HG03066 (cell line): ENCODE measurements around the gene NTF4.
A peak's percentile ranks its signal among the peaks of the same experiment; 100 is the strongest.
"Not testable (repeated sequence)": the region's sequence is repeated elsewhere in the genome, so short reads cannot be mapped to it uniquely, and the experiment has no call there.

Experiments used
- ATAC-seq: cut with Tn5 transposase; IDR thresholded peaks from one replicate; pipeline ENCODE4 v1.9.1; 2021; ENCODE audit warnings: low read depth; ENCODE audit not compliant: unreplicated experiment

Gene NTF4

GRCh38 chr19:49092686-49093085, 28.1 kb upstream of the NTF4 start:
- no peak for ATAC-seq

DNA sequence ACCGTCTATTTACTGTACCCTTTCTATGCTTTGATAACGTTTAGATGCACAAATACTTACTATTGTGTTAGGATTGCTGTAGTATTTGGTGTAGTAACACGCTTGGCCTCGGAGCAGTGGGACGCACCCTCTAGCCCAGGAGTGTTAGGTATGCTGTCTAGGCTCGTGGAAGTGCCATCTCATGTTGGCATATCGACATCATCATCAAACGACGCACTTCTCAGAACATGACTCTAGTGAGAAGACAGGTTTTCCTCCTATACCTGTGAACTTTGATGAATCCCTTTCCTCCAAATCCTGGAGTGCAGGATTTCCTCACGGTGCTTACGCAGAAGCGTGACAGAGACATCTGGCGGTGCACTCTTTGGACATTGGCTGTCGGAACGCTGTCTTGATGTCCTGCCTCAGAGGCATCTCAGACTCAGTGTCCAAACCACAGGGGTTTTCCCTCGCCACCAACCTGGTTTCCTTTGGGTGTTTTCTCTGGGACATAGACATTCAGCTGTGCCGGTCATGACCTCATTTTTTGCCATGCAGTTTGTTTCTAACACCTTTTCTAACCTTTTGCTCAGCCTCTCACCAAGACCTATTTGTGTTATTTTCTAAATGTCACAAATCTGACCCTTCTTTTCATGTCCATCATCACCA, 26.9 kb upstream of the NTF4 start:
- ATAC-seq = no peak

GRCh38 chr19:49086296-49086695, 21.7 kb upstream of the NTF4 start:
- ATAC-seq = no peak

DNA sequence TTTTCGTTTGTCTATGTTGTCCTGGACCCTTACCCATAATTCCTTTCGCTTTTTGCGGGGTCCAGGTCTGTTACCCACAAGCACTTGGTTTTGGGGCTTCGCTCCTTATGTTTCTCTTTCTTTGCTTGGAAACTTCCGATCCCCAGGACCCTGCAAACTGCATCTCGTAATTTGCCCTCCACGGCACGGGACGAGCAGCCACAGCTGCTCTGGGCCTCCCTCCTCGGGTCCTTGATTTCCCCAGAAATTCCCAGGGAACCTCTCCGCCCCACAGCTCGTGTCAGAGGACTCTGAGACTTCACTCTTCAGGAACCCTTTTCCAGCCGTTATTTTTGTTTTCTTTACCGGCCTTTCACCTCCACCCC, 21.2 kb upstream of the NTF4 start:
- ATAC-seq = no peak

DNA sequence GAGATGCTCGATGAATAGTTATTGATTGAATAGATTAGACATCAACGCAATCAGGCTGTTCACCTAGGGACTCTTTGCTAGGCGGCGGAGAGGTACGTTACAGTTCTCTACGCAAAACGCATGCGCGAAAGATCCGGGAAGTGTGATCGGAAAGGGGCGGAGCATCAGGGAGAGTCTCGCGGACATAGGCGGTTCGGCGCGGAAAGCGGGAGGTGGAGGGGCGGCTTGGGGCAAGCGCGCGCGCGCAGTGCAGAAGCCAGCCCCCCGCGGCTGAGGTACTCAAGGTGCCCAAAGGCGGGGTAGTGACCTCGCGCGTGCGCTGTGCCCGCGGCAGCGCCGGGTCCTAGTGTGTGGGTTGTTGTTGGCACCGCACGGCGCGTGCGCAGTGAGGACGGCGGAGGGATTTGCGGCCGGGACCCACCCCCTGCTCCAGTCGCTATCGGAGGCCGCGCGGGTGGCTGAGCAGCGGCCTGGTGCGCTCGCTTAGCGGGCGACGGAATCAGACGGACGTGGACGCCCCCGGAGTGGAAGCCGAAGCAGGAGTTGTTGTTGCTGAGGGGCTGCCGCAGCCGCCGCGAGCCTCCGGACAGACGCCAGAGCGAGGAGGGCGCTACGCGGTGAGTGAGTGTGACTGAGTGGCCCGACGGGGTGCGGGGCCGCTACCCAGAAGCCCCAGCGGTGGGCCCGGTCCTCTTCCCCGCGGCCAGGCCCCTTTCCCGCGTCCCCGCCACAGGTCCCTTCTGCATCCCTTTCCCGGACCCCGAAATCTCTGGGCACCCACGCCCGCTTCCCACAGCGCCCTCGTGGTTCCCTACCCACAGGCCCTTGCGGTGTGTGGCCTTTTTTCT, 20.6 kb upstream of the NTF4 start, which contains the start of gene SNRNP70:
Gene SNRNP70, plus strand, starts transcription at position 432 of the 848 bp plus-strand sequence. CDS start 964 bp downstream, outside the sequence.
- ATAC-seq = peak; percentile 69

DNA sequence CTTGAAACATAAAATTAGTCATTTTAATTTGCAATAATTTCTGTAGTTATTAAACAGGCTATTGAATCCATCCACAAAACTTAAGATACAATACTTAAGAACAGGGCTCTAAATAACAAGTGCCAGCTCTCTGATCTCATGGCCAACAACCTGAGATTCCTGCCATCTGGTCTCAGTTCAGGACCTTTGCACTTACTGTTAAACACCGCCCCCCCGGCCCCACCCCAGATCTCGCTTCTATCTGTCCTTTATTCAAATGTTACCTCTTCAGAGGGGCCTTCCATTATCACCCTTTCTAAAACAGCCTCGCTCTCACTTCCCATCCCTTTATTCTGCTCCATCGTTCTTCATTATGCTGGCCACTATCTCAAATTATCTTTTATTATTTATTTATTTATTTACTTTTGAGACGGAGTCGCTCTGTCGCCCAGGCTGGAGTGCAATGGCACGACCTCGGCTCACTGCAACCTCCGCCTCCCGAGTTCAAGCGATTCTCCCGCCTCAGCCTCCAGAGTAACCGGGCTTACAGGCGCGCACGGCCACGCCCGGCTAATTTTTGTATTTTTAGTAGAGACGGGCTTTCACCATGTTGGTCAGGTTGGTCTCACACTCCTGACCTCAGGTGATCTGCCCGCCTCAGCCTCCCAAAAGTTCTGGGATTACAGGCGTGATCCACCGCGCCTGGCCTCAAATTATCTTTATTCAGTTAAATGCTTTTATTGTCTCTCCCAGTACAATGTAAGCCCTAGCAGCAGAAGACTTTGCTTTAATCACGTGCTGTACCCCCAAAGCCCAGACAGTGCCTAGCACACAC, 19.8 kb upstream of the NTF4 start:
- ATAC-seq = no peak

DNA sequence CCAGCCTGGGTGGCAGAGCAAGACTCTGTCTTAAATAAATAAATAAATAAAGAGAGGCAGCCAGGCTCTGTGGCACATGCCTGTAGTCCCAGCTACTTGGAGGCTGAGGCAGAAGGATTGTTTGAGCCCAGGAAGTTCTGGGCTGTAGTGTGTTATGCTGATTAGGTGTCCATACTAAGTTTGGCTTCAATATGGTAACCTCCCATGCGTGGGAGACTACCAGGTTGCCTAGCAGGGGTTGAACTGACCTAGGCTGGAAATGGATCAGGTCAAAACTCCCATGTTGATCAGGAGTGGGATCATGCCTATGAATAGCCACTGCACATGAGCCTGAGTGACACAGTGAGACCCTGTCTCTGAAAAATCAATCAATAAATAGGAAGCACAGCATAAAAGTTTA, 16.7 kb upstream of the NTF4 start:
- no peak for ATAC-seq

DNA sequence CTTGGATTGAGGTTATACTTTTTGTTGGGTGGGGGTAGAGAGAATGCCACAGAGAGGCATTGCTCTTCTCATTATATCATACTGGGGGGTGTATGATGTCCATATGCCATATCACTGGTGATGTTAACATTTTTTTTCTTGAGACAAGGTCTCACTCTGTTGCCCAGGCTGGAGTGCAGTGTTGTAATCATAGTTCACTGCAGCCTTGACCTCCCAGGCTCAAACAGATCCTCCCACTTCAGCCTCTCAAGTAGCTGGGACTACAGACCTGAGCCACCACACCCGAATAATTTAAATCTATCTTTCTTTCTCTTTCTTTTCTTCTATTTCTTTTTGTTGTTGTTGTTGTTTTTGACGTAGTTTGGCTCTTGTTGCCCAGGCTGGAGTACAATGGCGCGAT, 15.8 kb upstream of the NTF4 start:
- ATAC-seq = no peak

GRCh38 chr19:49074869-49075268, 10.3 kb upstream of the NTF4 start:
- not testable (repeated sequence) for ATAC-seq

- no peak for ATAC-seq
Observed at GRCh38 chr19:49073514-49074378, 9.1 kb upstream of the NTF4 start.

- no peak for ATAC-seq
Observed at GRCh38 chr19:49071860-49072547, 7.4 kb upstream of the NTF4 start.

DNA sequence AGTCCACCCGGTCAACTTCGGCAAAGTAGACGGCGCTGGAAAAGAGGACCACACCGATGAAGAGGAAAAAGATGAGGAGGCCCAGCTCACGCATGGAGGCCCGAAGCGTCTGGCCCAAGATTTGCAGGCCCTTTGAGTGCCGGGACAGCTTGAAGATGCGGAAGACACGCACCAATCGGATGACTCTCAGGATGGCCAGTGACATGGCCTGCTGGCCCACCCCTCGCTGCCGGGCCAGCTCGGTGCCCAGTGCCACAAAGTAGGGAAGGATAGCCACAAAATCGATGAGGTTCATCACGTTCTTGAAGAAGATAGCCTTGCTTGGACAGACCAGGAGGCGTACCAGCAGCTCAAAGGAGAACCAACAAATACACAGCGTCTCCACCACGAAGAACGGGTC, 5.8 kb upstream of the NTF4 start:
- no peak for ATAC-seq

DNA sequence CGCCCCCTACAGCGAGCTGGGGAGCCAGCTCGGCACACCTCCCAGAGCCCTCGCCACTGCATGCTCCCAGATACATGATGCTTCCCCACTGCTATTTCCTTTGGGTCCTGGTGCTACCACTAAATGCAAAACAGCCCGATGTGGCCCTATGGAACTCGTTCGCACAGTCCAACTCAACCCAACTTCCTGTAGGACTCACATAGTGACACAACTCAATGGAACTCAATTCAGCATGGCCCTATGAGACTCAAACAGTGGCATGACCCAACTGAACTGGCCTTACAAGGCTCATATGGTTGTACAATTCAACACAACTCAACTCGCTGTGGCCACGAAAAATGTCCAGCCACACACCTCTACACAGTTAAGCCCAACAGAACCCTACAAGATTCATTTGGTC, 4.4 kb upstream of the NTF4 start:
- no peak for ATAC-seq

GRCh38 chr19:49067554-49067953, 2.9 kb upstream of the NTF4 start:
- ATAC-seq = no peak

GRCh38 chr19:49065905-49066512, 1.4 kb upstream of the NTF4 start:
- no peak for ATAC-seq

- no peak for ATAC-seq
Observed at GRCh38 chr19:49064029-49064629, 489 bp downstream of the NTF4 start.

DNA sequence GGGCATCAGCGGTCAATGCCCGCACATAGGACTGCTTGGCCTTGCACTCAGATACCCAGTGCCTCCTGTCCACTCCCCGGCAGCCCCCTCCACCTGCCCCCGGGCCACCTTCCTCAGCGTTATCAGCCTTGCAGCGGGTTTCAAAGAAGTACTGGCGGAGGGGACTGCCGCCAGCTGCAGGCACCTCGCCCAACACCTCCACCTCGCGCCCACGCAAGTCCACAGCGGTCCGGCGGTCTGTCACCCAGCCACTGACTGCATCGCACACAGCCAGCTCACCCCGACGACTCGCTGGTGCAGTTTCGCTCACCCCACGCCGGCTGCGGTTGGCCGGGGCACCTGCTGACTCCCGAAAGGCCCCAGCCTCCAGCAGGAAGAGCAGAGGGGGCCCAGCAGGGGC, 3.2 kb downstream of the NTF4 start:
- no peak for ATAC-seq

GRCh38 chr19:49061000-49061399, 3.6 kb downstream of the NTF4 start:
- no peak for ATAC-seq

DNA sequence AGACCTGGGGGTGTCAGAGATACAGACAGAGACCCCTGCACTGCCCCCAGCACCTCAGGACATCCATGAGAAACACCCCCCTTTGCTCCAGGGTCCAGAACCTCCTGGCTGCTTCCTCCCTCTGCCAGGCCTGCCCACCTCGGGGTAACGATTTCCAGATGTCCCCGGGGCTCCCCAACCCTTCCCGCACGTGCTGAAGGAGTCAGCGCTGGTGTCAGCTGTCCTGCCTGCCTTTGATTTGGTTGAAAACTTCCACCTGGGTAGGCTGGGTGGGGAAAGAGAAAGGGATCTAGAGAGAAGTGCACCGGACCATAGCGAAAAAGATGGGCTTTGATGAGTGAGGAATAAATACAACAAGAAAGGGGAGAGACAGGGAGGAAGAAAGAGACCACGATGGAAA, 5.6 kb downstream of the NTF4 start:
- no peak for ATAC-seq
